Measurements from ENCODE around the gene BMPR1A.

GRCh38 chr10:86768412-86769062, 12.1 kb downstream of the BMPR1A start:
- no peak for TF ChIP-seq POLR2A (IDR thresholded peaks at IDR 0.05)
- no peak for TF ChIP-seq CTCF (IDR thresholded peaks at IDR 0.05)
- no peak for TF ChIP-seq POLR2AphosphoS5 (IDR thresholded peaks at IDR 0.05)
- no peak for TF ChIP-seq EP300 (IDR thresholded peaks at IDR 0.05)
